ENCODE measurements around the gene MTR. TPM values are rescaled to one million over a fixed set of nuclear protein-coding genes. Genes with fewer than 3 reads are reported as not detected.

The MTR gene
- total and polyA plus RNA-seq, 9 of the 15 experiments (the other 6 are each of a cell fraction or from before 2014, with no cell fraction given) = 3.4 to 44.3 (median 20.3) TPM

GRCh38 chr1:236869911-236870310, 74.8 kb downstream of the MTR start (continued):
- TF ChIP-seq, protein P1, sequence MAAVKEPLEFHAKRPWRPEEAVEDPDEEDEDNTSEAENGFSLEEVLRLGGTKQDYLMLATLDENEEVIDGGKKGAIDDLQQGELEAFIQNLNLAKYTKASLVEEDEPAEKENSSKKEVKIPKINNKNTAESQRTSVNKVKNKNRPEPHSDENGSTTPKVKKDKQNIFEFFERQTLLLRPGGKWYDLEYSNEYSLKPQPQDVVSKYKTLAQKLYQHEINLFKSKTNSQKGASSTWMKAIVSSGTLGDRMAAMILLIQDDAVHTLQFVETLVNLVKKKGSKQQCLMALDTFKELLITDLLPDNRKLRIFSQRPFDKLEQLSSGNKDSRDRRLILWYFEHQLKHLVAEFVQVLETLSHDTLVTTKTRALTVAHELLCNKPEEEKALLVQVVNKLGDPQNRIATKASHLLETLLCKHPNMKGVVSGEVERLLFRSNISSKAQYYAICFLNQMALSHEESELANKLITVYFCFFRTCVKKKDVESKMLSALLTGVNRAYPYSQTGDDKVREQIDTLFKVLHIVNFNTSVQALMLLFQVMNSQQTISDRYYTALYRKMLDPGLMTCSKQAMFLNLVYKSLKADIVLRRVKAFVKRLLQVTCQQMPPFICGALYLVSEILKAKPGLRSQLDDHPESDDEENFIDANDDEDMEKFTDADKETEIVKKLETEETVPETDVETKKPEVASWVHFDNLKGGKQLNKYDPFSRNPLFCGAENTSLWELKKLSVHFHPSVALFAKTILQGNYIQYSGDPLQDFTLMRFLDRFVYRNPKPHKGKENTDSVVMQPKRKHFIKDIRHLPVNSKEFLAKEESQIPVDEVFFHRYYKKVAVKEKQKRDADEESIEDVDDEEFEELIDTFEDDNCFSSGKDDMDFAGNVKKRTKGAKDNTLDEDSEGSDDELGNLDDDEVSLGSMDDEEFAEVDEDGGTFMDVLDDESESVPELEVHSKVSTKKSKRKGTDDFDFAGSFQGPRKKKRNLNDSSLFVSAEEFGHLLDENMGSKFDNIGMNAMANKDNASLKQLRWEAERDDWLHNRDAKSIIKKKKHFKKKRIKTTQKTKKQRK (IDR thresholded peaks at IDR 0.05; ENCODE audit: borderline replicate concordance, low read depth, low read length) = no peak
- TF ChIP-seq ZBTB2 (IDR thresholded peaks at IDR 0.05) = no peak
- TF ChIP-seq ZNF232 (CRISPR knock-in tag; IDR thresholded peaks at IDR 0.05) = no peak
- TF ChIP-seq ESRRA (IDR thresholded peaks at IDR 0.05; ENCODE audit: borderline replicate concordance, low read depth) = no peak

- Histone ChIP-seq H3K9ac (ENCODE audit: insufficient read depth in 1 of 2, low read depth in 2 of 2, low read length in 2 of 2) (no peak overlapping the region), H3K79me2 (ENCODE audit: control insufficient read depth, insufficient read depth, low read length) (no peaks in the 10 kb centered on the region), H3K27ac (ENCODE audit: extremely low read depth, low read depth, low read length) (no peak overlapping the region), H3K4me2 (ENCODE audit: insufficient read depth, low read length) (no peak overlapping the region), H3K9me3 (replicated peaks; ENCODE audit: control insufficient read depth, insufficient read depth, low read depth, low read length) (no peaks in the 10 kb centered on the region), H3K9me1 (ENCODE audit: control insufficient read depth, insufficient read depth, low read length) (no peaks in the 10 kb centered on the region), H2AFZ (ENCODE audit: low read depth, low read length) (no peak overlapping the region), H3K36me3 (ENCODE audit: control insufficient read depth, insufficient read depth, low read length) (peaks cover 61% of the 10 kb centered on the region), H3K27me3 (ENCODE audit: control insufficient read depth in 2 of 2, insufficient read depth in 2 of 2, low read length in 2 of 2) (no peaks in the 10 kb centered on the region), H3K4me1 (replicated peaks in 1 of 2; ENCODE audit: control insufficient read depth in 2 of 2, insufficient read depth in 2 of 2, low read length in 2 of 2) (no peaks in the 10 kb centered on the region), H4K20me1 (replicated peaks; ENCODE audit: control insufficient read depth, insufficient read depth, low read length) (no peaks in the 10 kb centered on the region), H3K4me3 (no peak overlapping the region)
- no TSS peak for BruUV-seq (replicated peaks)
- FAIRE-seq (no peak), ATAC-seq (peak; percentile 25; the same call in 1 of the 3 replicates), DNase-seq (ENCODE audit: extremely low read depth in 1 of 4, low spot score in 3 of 4) (peak in 1 of 4 experiments; percentile 7)
- intact Hi-C loops (cut with micrococcal nuclease) (no loop called here), in situ Hi-C loops (cut with MboI) (no loop called here)
- 60% methylated on average over 6 of the region's 6 CpGs for WGBS (ENCODE audit: insufficient coverage, low coverage, missing lambda C conversion rate)
- ChIA-PET CTCF (ENCODE audit: low intra/inter-chr PET ratio) (interaction anchor here (1.0 kb wide), 1 partner anchor 112 kb away, joined by 4 read pairs; no protein-coding TSS in a partner anchor), POLR2A (interaction anchor here (1.1 kb wide), 1 partner anchor 16 kb away, joined by 3 read pairs; no protein-coding TSS in a partner anchor)
- TF ChIP-seq ZNF449 (CRISPR knock-in tag; IDR thresholded peaks at IDR 0.05) (0 out of 2 replicates have a peak, but pooled peaks have one; percentile 6), TFAP4 (CRISPR knock-in tag; IDR thresholded peaks at IDR 0.05; ENCODE audit: borderline replicate concordance) (no peak), E2F3 (CRISPR knock-in tag; IDR thresholded peaks at IDR 0.05) (no peak), ATF3 (IDR thresholded peaks at IDR 0.05) (peak; percentile 90), ATF3 (CRISPR knock-in tag; conservative IDR thresholded peaks at IDR 0.05) (no peak)
- TF ChIP-seq, protein P2, sequence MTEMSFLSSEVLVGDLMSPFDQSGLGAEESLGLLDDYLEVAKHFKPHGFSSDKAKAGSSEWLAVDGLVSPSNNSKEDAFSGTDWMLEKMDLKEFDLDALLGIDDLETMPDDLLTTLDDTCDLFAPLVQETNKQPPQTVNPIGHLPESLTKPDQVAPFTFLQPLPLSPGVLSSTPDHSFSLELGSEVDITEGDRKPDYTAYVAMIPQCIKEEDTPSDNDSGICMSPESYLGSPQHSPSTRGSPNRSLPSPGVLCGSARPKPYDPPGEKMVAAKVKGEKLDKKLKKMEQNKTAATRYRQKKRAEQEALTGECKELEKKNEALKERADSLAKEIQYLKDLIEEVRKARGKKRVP (CRISPR knock-in tag; IDR thresholded peaks at IDR 0.05) = peak; percentile 94
Observed at GRCh38 chr1:236870721-236871120, 75.6 kb downstream of the MTR start.

All from K562 (cell line).